GM18520 (cell line): ENCODE measurements around the gene GRIN2B.

Experiments used
- ATAC-seq: cut with Tn5 transposase; IDR thresholded peaks from one replicate; pipeline ENCODE4 v1.9.1; 2021; ENCODE audit not compliant: unreplicated experiment

Gene GRIN2B

GRCh38 chr12:13981296-13981962 lies at the start of gene GRIN2B:
TSS of gene GRIN2B (minus strand) at chr12:13981602. CDS start at chr12:13866208, 115,394 bp downstream.
- ATAC-seq, result no peak

- no peak for ATAC-seq
These were observed 45.1 kb upstream of the GRIN2B start for GRCh38 chr12:14026537-14026936.

- no peak for ATAC-seq
These were observed 43.2 kb upstream of the GRIN2B start for GRCh38 chr12:14024591-14024990.

GRCh38 chr12:14018080-14018479 lies 36.7 kb upstream of the GRIN2B start:
- ATAC-seq, result no peak

GRCh38 chr12:14010989-14011388 lies 29.6 kb upstream of the GRIN2B start:
- no peak for ATAC-seq

GRCh38 chr12:14007639-14008038 lies 26.2 kb upstream of the GRIN2B start:
- no peak for ATAC-seq

GRCh38 chr12:13992585-13992984 lies 11.2 kb upstream of the GRIN2B start:
- ATAC-seq, result no peak

GRCh38 chr12:13992106-13992505 lies 10.7 kb upstream of the GRIN2B start:
- ATAC-seq, result no peak

GRCh38 chr12:13986031-13986430 lies 4.6 kb upstream of the GRIN2B start:
- no peak for ATAC-seq

GRCh38 chr12:13981990-13982389 lies 588 bp upstream of the GRIN2B start:
- no peak for ATAC-seq

- ATAC-seq, result no peak
These were observed 685 bp downstream of the GRIN2B start for GRCh38 chr12:13980538-13981295.

- no peak for ATAC-seq
These were observed 1.5 kb downstream of the GRIN2B start for GRCh38 chr12:13979772-13980378.

- no peak for ATAC-seq
These were observed 2.5 kb downstream of the GRIN2B start for GRCh38 chr12:13978876-13979275.

GRCh38 chr12:13976880-13977279 lies 4.5 kb downstream of the GRIN2B start:
- ATAC-seq, result no peak

- ATAC-seq, result no peak
These were observed 5.3 kb downstream of the GRIN2B start for GRCh38 chr12:13976028-13976584.

GRCh38 chr12:13973996-13974395 lies 7.4 kb downstream of the GRIN2B start:
- no peak for ATAC-seq

- no peak for ATAC-seq
These were observed 10.6 kb downstream of the GRIN2B start for GRCh38 chr12:13970803-13971202.

- ATAC-seq, result no peak
These were observed 13.1 kb downstream of the GRIN2B start for GRCh38 chr12:13968281-13968680.

GRCh38 chr12:13964666-13965065 lies 16.7 kb downstream of the GRIN2B start:
- ATAC-seq, result no peak

GRCh38 chr12:13962699-13963098 lies 18.7 kb downstream of the GRIN2B start:
- ATAC-seq, result no peak

GRCh38 chr12:13961971-13962370 lies 19.4 kb downstream of the GRIN2B start:
- ATAC-seq, result no peak
